ENCODE measurements around the gene EPB41L2.

The EPB41L2 gene

GRCh38 chr6:131036143-131036542, 26.9 kb downstream of the EPB41L2 start:
- no peaks in the 10 kb centered on the region for H3K9me3 ChIP-seq (ENCODE audit: control insufficient read depth, insufficient read depth, low read length)
- H3K4me3 ChIP-seq (ENCODE audit: low read depth, low read length) = no peak overlapping the region
- no peak overlapping the region for H3K27ac ChIP-seq (ENCODE audit: low read depth, low read length)
- H3K36me3 ChIP-seq (ENCODE audit: control insufficient read depth, insufficient read depth, low read length) = no peaks in the 10 kb centered on the region
- H3K4me1 ChIP-seq (ENCODE audit: control insufficient read depth, insufficient read depth, low read length) = no peaks in the 10 kb centered on the region
- H3K9ac ChIP-seq (ENCODE audit: low read depth, low read length) = no peak overlapping the region
- no peaks in the 10 kb centered on the region for H3K27me3 ChIP-seq (ENCODE audit: control insufficient read depth, insufficient read depth, low read length)

- no peaks in the 10 kb centered on the region for H3K9me3 ChIP-seq (ENCODE audit: control insufficient read depth, insufficient read depth, low read length)
- no peak overlapping the region for H3K4me3 ChIP-seq (ENCODE audit: low read depth, low read length)
- no peaks in the 10 kb centered on the region for H3K27me3 ChIP-seq (ENCODE audit: control insufficient read depth, insufficient read depth, low read length)
- H3K27ac ChIP-seq (ENCODE audit: low read depth, low read length) = no peak overlapping the region
- peaks cover under 1% of the 10 kb centered on the region; the same call in 1 of the 2 replicates for H3K4me1 ChIP-seq (ENCODE audit: control insufficient read depth, insufficient read depth, low read length)
- H3K9ac ChIP-seq (ENCODE audit: low read depth, low read length) = no peak overlapping the region
- no peaks in the 10 kb centered on the region for H3K36me3 ChIP-seq (ENCODE audit: control insufficient read depth, insufficient read depth, low read length)
These were observed 27.5 kb downstream of the EPB41L2 start for GRCh38 chr6:131035582-131035981.

- Histone ChIP-seq H3K36me3 (ENCODE audit: control insufficient read depth, insufficient read depth, low read length) (no peaks in the 10 kb centered on the region), H3K4me3 (ENCODE audit: low read depth, low read length) (no peak overlapping the region), H3K4me1 (ENCODE audit: control insufficient read depth, insufficient read depth, low read length) (peaks cover 13% of the 10 kb centered on the region), H3K9ac (ENCODE audit: low read depth, low read length) (no peak overlapping the region), H3K9me3 (ENCODE audit: control insufficient read depth, insufficient read depth, low read length) (no peaks in the 10 kb centered on the region), H3K27ac (ENCODE audit: low read depth, low read length) (no peak overlapping the region), H3K27me3 (ENCODE audit: control insufficient read depth, insufficient read depth, low read length) (no peaks in the 10 kb centered on the region)
These were observed 29.4 kb downstream of the EPB41L2 start for GRCh38 chr6:131033631-131034030.

GRCh38 chr6:131029626-131030297, 33.3 kb downstream of the EPB41L2 start:
- no peak overlapping the region for H3K4me3 ChIP-seq (ENCODE audit: low read depth, low read length)
- peaks cover 13% of the 10 kb centered on the region for H3K4me1 ChIP-seq (ENCODE audit: control insufficient read depth, insufficient read depth, low read length)
- H3K27ac ChIP-seq (ENCODE audit: low read depth, low read length) = peak overlapping the region; percentile 65
- no peak overlapping the region for H3K9ac ChIP-seq (ENCODE audit: low read depth, low read length)
- no peaks in the 10 kb centered on the region for H3K27me3 ChIP-seq (ENCODE audit: control insufficient read depth, insufficient read depth, low read length)
- no peaks in the 10 kb centered on the region for H3K36me3 ChIP-seq (ENCODE audit: control insufficient read depth, insufficient read depth, low read length)
- H3K9me3 ChIP-seq (ENCODE audit: control insufficient read depth, insufficient read depth, low read length) = no peaks in the 10 kb centered on the region

- H3K4me3 ChIP-seq (ENCODE audit: low read depth, low read length) = no peak overlapping the region
- peaks cover 13% of the 10 kb centered on the region for H3K4me1 ChIP-seq (ENCODE audit: control insufficient read depth, insufficient read depth, low read length)
- H3K9ac ChIP-seq (ENCODE audit: low read depth, low read length) = no peak overlapping the region
- H3K36me3 ChIP-seq (ENCODE audit: control insufficient read depth, insufficient read depth, low read length) = no peaks in the 10 kb centered on the region
- no peaks in the 10 kb centered on the region for H3K9me3 ChIP-seq (ENCODE audit: control insufficient read depth, insufficient read depth, low read length)
- H3K27ac ChIP-seq (ENCODE audit: low read depth, low read length) = no peak overlapping the region
- H3K27me3 ChIP-seq (ENCODE audit: control insufficient read depth, insufficient read depth, low read length) = no peaks in the 10 kb centered on the region
These were observed 35.7 kb downstream of the EPB41L2 start for GRCh38 chr6:131027326-131027725.

- Histone ChIP-seq H3K27ac (ENCODE audit: low read depth, low read length) (no peak overlapping the region), H3K9me3 (ENCODE audit: control insufficient read depth, insufficient read depth, low read length) (peaks cover 3% of the 10 kb centered on the region; the same call in 1 of the 2 replicates), H3K36me3 (ENCODE audit: control insufficient read depth, insufficient read depth, low read length) (no peaks in the 10 kb centered on the region), H3K4me1 (ENCODE audit: control insufficient read depth, insufficient read depth, low read length) (peaks cover 13% of the 10 kb centered on the region), H3K27me3 (ENCODE audit: control insufficient read depth, insufficient read depth, low read length) (no peaks in the 10 kb centered on the region), H3K9ac (ENCODE audit: low read depth, low read length) (no peak overlapping the region), H3K4me3 (ENCODE audit: low read depth, low read length) (no peak overlapping the region)
These were observed 36.8 kb downstream of the EPB41L2 start for GRCh38 chr6:131026243-131026642.

GRCh38 chr6:131024565-131024964, 38.5 kb downstream of the EPB41L2 start:
- no peak overlapping the region for H3K4me3 ChIP-seq (ENCODE audit: low read depth, low read length)
- peaks cover 3% of the 10 kb centered on the region; the same call in 1 of the 2 replicates for H3K9me3 ChIP-seq (ENCODE audit: control insufficient read depth, insufficient read depth, low read length)
- H3K27ac ChIP-seq (ENCODE audit: low read depth, low read length) = no peak overlapping the region
- H3K4me1 ChIP-seq (ENCODE audit: control insufficient read depth, insufficient read depth, low read length) = 0 out of 2 replicates have a peak, but pooled peaks cover 3% of the 10 kb centered on the region
- H3K9ac ChIP-seq (ENCODE audit: low read depth, low read length) = no peak overlapping the region
- no peaks in the 10 kb centered on the region for H3K36me3 ChIP-seq (ENCODE audit: control insufficient read depth, insufficient read depth, low read length)
- H3K27me3 ChIP-seq (ENCODE audit: control insufficient read depth, insufficient read depth, low read length) = no peaks in the 10 kb centered on the region

GRCh38 chr6:131023834-131024504, 39.1 kb downstream of the EPB41L2 start:
- H3K27ac ChIP-seq (ENCODE audit: low read depth, low read length) = no peak overlapping the region
- H3K4me3 ChIP-seq (ENCODE audit: low read depth, low read length) = no peak overlapping the region
- H3K36me3 ChIP-seq (ENCODE audit: control insufficient read depth, insufficient read depth, low read length) = no peaks in the 10 kb centered on the region
- peaks cover 3% of the 10 kb centered on the region; the same call in 1 of the 2 replicates for H3K9me3 ChIP-seq (ENCODE audit: control insufficient read depth, insufficient read depth, low read length)
- H3K4me1 ChIP-seq (ENCODE audit: control insufficient read depth, insufficient read depth, low read length) = no peaks in the 10 kb centered on the region
- H3K27me3 ChIP-seq (ENCODE audit: control insufficient read depth, insufficient read depth, low read length) = no peaks in the 10 kb centered on the region
- H3K9ac ChIP-seq (ENCODE audit: low read depth, low read length) = no peak overlapping the region

- Histone ChIP-seq H3K4me1 (ENCODE audit: control insufficient read depth, insufficient read depth, low read length) (no peaks in the 10 kb centered on the region), H3K27me3 (ENCODE audit: control insufficient read depth, insufficient read depth, low read length) (no peaks in the 10 kb centered on the region), H3K36me3 (ENCODE audit: control insufficient read depth, insufficient read depth, low read length) (no peaks in the 10 kb centered on the region), H3K9me3 (ENCODE audit: control insufficient read depth, insufficient read depth, low read length) (peaks cover 3% of the 10 kb centered on the region; the same call in 1 of the 2 replicates), H3K4me3 (ENCODE audit: low read depth, low read length) (no peak overlapping the region), H3K9ac (ENCODE audit: low read depth, low read length) (no peak overlapping the region), H3K27ac (ENCODE audit: low read depth, low read length) (no peak overlapping the region)
These were observed 40.4 kb downstream of the EPB41L2 start for GRCh38 chr6:131022691-131023090.

- Histone ChIP-seq H3K4me1 (ENCODE audit: control insufficient read depth, insufficient read depth, low read length) (peaks cover 25% of the 10 kb centered on the region), H3K36me3 (ENCODE audit: control insufficient read depth, insufficient read depth, low read length) (no peaks in the 10 kb centered on the region), H3K27ac (ENCODE audit: low read depth, low read length) (no peak overlapping the region), H3K9me3 (ENCODE audit: control insufficient read depth, insufficient read depth, low read length) (peaks cover 3% of the 10 kb centered on the region; the same call in 1 of the 2 replicates), H3K9ac (ENCODE audit: low read depth, low read length) (no peak overlapping the region), H3K27me3 (ENCODE audit: control insufficient read depth, insufficient read depth, low read length) (no peaks in the 10 kb centered on the region), H3K4me3 (ENCODE audit: low read depth, low read length) (no peak overlapping the region)
These were observed 45.1 kb downstream of the EPB41L2 start for GRCh38 chr6:131017962-131018361.

GRCh38 chr6:131015630-131016263, 47.3 kb downstream of the EPB41L2 start:
- Histone ChIP-seq H3K4me3 (ENCODE audit: low read depth, low read length) (no peak overlapping the region), H3K36me3 (ENCODE audit: control insufficient read depth, insufficient read depth, low read length) (no peaks in the 10 kb centered on the region), H3K9ac (ENCODE audit: low read depth, low read length) (no peak overlapping the region), H3K27ac (ENCODE audit: low read depth, low read length) (no peak overlapping the region), H3K4me1 (ENCODE audit: control insufficient read depth, insufficient read depth, low read length) (peaks cover 25% of the 10 kb centered on the region), H3K9me3 (ENCODE audit: control insufficient read depth, insufficient read depth, low read length) (no peaks in the 10 kb centered on the region), H3K27me3 (ENCODE audit: control insufficient read depth, insufficient read depth, low read length) (no peaks in the 10 kb centered on the region)

Data from HUES48 (cell line).